Liver (tissue), 9 donors: ENCODE data around the gene KDM5B. TPM values are rescaled to one million over a fixed set of nuclear protein-coding genes. Genes with fewer than 3 reads are reported as not detected.

Source experiments
- DNase-seq: peaks from one replicate; pipeline ENCODE4 v3.0.0-alpha.2; 2017; ENCODE audit warnings: low spot score
- H3K27ac ChIP-seq, 2 donors: one replicate each; pipeline ENCODE4 v1.7.0; 2013; ENCODE audit warnings: inconsistent platforms in 2 of 2, low read length in 2 of 2, control low read depth in 1 of 2, low read depth in 1 of 2, mild to moderate bottlenecking in 1 of 2
- H3K27me3 ChIP-seq, 4 donors: one replicate each; pipeline versions ENCODE4 v1.6.1 to v1.7.0; 2013; ENCODE audit warnings: low read length in 3 of 4, inconsistent platforms in 1 of 4, mild to moderate bottlenecking in 1 of 4, moderate library complexity in 1 of 4; ENCODE audit not compliant: control insufficient read depth in 4 of 4, insufficient read depth in 4 of 4
- H3K36me3 ChIP-seq, 4 donors: one replicate each; pipeline versions ENCODE4 v1.6.1 to v1.7.0; 2013; ENCODE audit warnings: low read length in 3 of 4, mild to moderate bottlenecking in 3 of 4, low read depth in 1 of 4, moderate library complexity in 1 of 4; ENCODE audit not compliant: control insufficient read depth in 4 of 4, insufficient read depth in 3 of 4
- H3K4me1 ChIP-seq, 4 donors: one replicate each; pipeline versions ENCODE4 v1.6.1 to v1.7.0; 2013; ENCODE audit warnings: low read length in 3 of 4, mild to moderate bottlenecking in 3 of 4, moderate library complexity in 1 of 4; ENCODE audit not compliant: control insufficient read depth in 4 of 4, insufficient read depth in 4 of 4
- H3K4me3 ChIP-seq, 3 donors: one replicate each; pipeline versions ENCODE4 v1.6.1 to v1.7.0; 2013; ENCODE audit warnings: low read length in 3 of 3, control low read depth in 1 of 3, low read depth in 1 of 3, mild to moderate bottlenecking in 1 of 3
- H3K9ac ChIP-seq, 2 donors: one replicate each; pipeline ENCODE4 v1.7.0; 2013; ENCODE audit warnings: low read length in 2 of 2, mild to moderate bottlenecking in 2 of 2, moderate library complexity in 2 of 2, control low read depth in 1 of 2, low read depth in 1 of 2
- H3K9me3 ChIP-seq, 4 donors: one replicate each; pipeline versions ENCODE4 v1.6.1 to v1.7.0; 2013; ENCODE audit warnings: low read length in 3 of 4; ENCODE audit not compliant: control insufficient read depth in 4 of 4
- EGR1 ChIP-seq, 2 donors: IDR thresholded peaks; 2 replicates each; pipeline ENCODE4 v1.6.1; 2016 to 2018; ENCODE audit warnings: antibody characterized with exemption in 2 of 2, low read depth in 2 of 2
- FOXA1 ChIP-seq: IDR thresholded peaks from 2 replicates; pipeline ENCODE4 v1.6.1; 2016; ENCODE audit warnings: antibody characterized with exemption
- FOXA2 ChIP-seq: IDR thresholded peaks from 2 replicates; pipeline ENCODE4 v1.6.1; 2016; ENCODE audit warnings: antibody characterized with exemption
- GABPA ChIP-seq, 2 donors: IDR thresholded peaks in 1 of 2; conservative IDR thresholded peaks in 1 of 2; 2 replicates each; pipeline ENCODE4 v1.6.1; 2016; ENCODE audit warnings: antibody characterized with exemption in 2 of 2, mild to moderate bottlenecking in 1 of 2, moderate library complexity in 1 of 2
- HNF4A ChIP-seq, 2 donors: conservative IDR thresholded peaks; 2 replicates each; pipeline ENCODE4 v1.6.1; 2016; ENCODE audit warnings: antibody characterized with exemption in 2 of 2, mild to moderate bottlenecking in 2 of 2
- JUND ChIP-seq, 2 donors: IDR thresholded peaks; 2 replicates each; pipeline ENCODE4 v1.6.1; 2016; ENCODE audit warnings: antibody characterized with exemption in 2 of 2
- NR2F2 ChIP-seq: IDR thresholded peaks from 2 replicates; pipeline ENCODE4 v1.6.1; 2016; ENCODE audit warnings: antibody characterized with exemption
- RAD21 ChIP-seq, 2 donors: IDR thresholded peaks; 2 replicates each; pipeline ENCODE4 v1.6.1; 2016; ENCODE audit warnings: antibody characterized with exemption in 2 of 2, mild to moderate bottlenecking in 2 of 2
- SP1 ChIP-seq: IDR thresholded peaks from 2 replicates; pipeline ENCODE4 v1.6.1; 2018; ENCODE audit warnings: antibody characterized with exemption, mild to moderate bottlenecking
- TAF1 ChIP-seq: conservative IDR thresholded peaks from 2 replicates; pipeline ENCODE4 v1.6.1; 2016; ENCODE audit warnings: antibody characterized with exemption, mild to moderate bottlenecking
- YY1 ChIP-seq: IDR thresholded peaks from 2 replicates; pipeline ENCODE4 v1.6.1; 2016; ENCODE audit warnings: antibody characterized with exemption, mild to moderate bottlenecking
- WGBS: extraction: QIAGEN DNeasy Blood & Tissue Kit; methylation state at CpG from one replicate; pipeline ENCODE4 v1.1.7; 2013; 5-methylcytosine and 5-hydroxymethylcytosine counted together
- polyA plus RNA-seq, 2 donors: library from polyadenylated mRNA; stranded (reverse) in 1 of 2; unstranded in 1 of 2; fragments of 200-250 nt in 1 of 2; fragments of >200 nt in 1 of 2; fragmentation: Nextera tagmentation in 1 of 2; extraction: Ambion mirVana in 1 of 2; gene quantifications; one replicate each; pipeline versions ENCODE4 v1.2.1 to v1.2.3, GENCODE V29; 2013 to 2015
- total RNA-seq, 2 donors: library from RNA; depleted of rRNA; stranded (reverse); fragments of >200 nt; gene quantifications; one replicate each; pipeline ENCODE4 v1.2.3, GENCODE V29; 2014
- TF ChIP-seq, protein P1 (sequence below): IDR thresholded peaks from 2 replicates; pipeline ENCODE4 v1.6.1; 2016; ENCODE audit warnings: antibody characterized with exemption
- TF ChIP-seq, protein P2 (sequence below): IDR thresholded peaks from 2 replicates; pipeline ENCODE4 v1.6.1; 2016; ENCODE audit warnings: antibody characterized with exemption
- TF ChIP-seq, protein P3 (sequence below): fragments of 150-350 bp; IDR thresholded peaks from 2 replicates; pipeline ENCODE4 v1.5.1; 2017; ENCODE audit warnings: improper control_type of control experiment, low read depth, low read length; ENCODE audit not compliant: missing input control
- TF ChIP-seq, protein P4 (sequence below): IDR thresholded peaks from 2 replicates; pipeline ENCODE4 v1.6.1; 2016; ENCODE audit warnings: antibody characterized with exemption
- TF ChIP-seq, protein P5 (sequence below): IDR thresholded peaks from 2 replicates; pipeline ENCODE4 v1.6.1; 2016; ENCODE audit warnings: antibody characterized with exemption, mild to moderate bottlenecking
- donor health status: healthy.
- donor health status: healthy.
- donor health status: healthy.
- donor health status: healthy.
- donor health status: healthy.

Gene KDM5B
- total and polyA plus RNA-seq, 4 donors: 3.4 to 33.7 (median 14.8) TPM

DNA sequence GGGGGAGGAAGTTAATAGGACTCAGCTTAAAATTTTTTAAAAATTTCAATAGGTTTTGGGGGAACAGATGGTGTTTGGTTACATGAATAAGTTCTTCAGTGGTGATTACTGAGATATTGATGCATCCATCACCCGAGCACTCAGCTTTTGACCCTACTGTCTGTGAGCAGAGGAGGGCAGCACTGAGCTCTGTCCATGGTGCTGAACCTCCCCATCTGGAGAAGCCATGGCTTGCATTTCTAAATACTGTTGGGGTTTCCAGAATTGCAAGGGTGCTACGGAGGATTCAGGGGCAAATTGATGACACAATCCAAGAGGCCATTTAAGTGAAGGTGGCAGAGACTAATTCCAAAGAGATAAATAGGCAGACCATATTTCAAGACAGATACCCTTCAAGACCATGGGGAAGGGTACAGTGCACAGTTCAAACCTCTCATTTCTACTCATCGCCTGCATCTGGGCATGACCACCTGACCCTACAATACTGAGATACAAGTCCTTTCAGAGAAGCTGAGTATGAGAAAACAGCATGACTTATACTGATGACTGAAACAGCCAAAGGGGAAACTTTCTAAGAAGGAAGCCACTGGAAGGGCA lies 115.2 kb downstream of the KDM5B start:
- H3K4me3 ChIP-seq: no peak overlapping the region
- no peak overlapping the region for H3K9ac ChIP-seq
- H3K27ac ChIP-seq: no peak overlapping the region
- WGBS: 33% methylated on average over 3 of the region's 3 CpGs
- H3K36me3 ChIP-seq: no peaks in the 10 kb centered on the region
- H3K27me3 ChIP-seq: peaks cover 0 to 5% (median 2%) of the 10 kb centered on the region in 4 donors
- TF ChIP-seq, protein P1, sequence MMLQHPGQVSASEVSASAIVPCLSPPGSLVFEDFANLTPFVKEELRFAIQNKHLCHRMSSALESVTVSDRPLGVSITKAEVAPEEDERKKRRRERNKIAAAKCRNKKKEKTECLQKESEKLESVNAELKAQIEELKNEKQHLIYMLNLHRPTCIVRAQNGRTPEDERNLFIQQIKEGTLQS: no peak
- TF ChIP-seq, protein P2, sequence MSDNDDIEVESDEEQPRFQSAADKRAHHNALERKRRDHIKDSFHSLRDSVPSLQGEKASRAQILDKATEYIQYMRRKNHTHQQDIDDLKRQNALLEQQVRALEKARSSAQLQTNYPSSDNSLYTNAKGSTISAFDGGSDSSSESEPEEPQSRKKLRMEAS: no peak
- TF ChIP-seq, protein P3, sequence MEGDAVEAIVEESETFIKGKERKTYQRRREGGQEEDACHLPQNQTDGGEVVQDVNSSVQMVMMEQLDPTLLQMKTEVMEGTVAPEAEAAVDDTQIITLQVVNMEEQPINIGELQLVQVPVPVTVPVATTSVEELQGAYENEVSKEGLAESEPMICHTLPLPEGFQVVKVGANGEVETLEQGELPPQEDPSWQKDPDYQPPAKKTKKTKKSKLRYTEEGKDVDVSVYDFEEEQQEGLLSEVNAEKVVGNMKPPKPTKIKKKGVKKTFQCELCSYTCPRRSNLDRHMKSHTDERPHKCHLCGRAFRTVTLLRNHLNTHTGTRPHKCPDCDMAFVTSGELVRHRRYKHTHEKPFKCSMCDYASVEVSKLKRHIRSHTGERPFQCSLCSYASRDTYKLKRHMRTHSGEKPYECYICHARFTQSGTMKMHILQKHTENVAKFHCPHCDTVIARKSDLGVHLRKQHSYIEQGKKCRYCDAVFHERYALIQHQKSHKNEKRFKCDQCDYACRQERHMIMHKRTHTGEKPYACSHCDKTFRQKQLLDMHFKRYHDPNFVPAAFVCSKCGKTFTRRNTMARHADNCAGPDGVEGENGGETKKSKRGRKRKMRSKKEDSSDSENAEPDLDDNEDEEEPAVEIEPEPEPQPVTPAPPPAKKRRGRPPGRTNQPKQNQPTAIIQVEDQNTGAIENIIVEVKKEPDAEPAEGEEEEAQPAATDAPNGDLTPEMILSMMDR: peak; percentile 14
- TF ChIP-seq GABPA (IDR thresholded peaks at IDR 0.05 in 1 of 2, conservative IDR thresholded peaks at IDR 0.05 in 1 of 2): no peak
- TF ChIP-seq JUND (IDR thresholded peaks at IDR 0.05): no peak
- TF ChIP-seq FOXA1: no peak
- TF ChIP-seq RAD21 (IDR thresholded peaks at IDR 0.05): peak in 1 of 2 donors; percentile 13
- TF ChIP-seq EGR1 (IDR thresholded peaks at IDR 0.05; ENCODE audit: low read depth in 2 of 2): no peak
- TF ChIP-seq TAF1: no peak
- no peak for TF ChIP-seq NR2F2
- TF ChIP-seq, protein P4, sequence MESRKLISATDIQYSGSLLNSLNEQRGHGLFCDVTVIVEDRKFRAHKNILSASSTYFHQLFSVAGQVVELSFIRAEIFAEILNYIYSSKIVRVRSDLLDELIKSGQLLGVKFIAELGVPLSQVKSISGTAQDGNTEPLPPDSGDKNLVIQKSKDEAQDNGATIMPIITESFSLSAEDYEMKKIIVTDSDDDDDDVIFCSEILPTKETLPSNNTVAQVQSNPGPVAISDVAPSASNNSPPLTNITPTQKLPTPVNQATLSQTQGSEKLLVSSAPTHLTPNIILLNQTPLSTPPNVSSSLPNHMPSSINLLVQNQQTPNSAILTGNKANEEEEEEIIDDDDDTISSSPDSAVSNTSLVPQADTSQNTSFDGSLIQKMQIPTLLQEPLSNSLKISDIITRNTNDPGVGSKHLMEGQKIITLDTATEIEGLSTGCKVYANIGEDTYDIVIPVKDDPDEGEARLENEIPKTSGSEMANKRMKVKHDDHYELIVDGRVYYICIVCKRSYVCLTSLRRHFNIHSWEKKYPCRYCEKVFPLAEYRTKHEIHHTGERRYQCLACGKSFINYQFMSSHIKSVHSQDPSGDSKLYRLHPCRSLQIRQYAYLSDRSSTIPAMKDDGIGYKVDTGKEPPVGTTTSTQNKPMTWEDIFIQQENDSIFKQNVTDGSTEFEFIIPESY: no peak
- TF ChIP-seq SP1: no peak
- TF ChIP-seq YY1: no peak
- TF ChIP-seq FOXA2: no peak
- TF ChIP-seq, protein P5, sequence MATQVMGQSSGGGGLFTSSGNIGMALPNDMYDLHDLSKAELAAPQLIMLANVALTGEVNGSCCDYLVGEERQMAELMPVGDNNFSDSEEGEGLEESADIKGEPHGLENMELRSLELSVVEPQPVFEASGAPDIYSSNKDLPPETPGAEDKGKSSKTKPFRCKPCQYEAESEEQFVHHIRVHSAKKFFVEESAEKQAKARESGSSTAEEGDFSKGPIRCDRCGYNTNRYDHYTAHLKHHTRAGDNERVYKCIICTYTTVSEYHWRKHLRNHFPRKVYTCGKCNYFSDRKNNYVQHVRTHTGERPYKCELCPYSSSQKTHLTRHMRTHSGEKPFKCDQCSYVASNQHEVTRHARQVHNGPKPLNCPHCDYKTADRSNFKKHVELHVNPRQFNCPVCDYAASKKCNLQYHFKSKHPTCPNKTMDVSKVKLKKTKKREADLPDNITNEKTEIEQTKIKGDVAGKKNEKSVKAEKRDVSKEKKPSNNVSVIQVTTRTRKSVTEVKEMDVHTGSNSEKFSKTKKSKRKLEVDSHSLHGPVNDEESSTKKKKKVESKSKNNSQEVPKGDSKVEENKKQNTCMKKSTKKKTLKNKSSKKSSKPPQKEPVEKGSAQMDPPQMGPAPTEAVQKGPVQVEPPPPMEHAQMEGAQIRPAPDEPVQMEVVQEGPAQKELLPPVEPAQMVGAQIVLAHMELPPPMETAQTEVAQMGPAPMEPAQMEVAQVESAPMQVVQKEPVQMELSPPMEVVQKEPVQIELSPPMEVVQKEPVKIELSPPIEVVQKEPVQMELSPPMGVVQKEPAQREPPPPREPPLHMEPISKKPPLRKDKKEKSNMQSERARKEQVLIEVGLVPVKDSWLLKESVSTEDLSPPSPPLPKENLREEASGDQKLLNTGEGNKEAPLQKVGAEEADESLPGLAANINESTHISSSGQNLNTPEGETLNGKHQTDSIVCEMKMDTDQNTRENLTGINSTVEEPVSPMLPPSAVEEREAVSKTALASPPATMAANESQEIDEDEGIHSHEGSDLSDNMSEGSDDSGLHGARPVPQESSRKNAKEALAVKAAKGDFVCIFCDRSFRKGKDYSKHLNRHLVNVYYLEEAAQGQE: peak; percentile 100
- no peak for TF ChIP-seq HNF4A (conservative IDR thresholded peaks at IDR 0.05)
- peak; percentile 71 for DNase-seq
- H3K9me3 ChIP-seq: no peaks in the 10 kb centered on the region
- H3K4me1 ChIP-seq: no peaks in the 10 kb centered on the region
